Panc1 (cell line): ENCODE results near the gene TBC1D22A. TPM values are rescaled to one million over a fixed set of nuclear protein-coding genes. Genes with fewer than 3 reads are reported as not detected.

Source experiments
- ATAC-seq: fragments of 200-7000 bp; cut with Tn5 transposase; 2 replicates; pipeline ENCODE4 v1.9.1; 2020; ENCODE audit warnings: mild to moderate bottlenecking, moderate library complexity
- BruUV-seq: library from RNA; stranded (reverse); fragments of 400-500 nt; replicated peaks from 2 replicates; lab custom pipeline; 2021; lab: Mats Ljungman, UMichigan
- CTCF ChIA-PET: fragments of 300-600 bp; sonication (Branson Sonifier 250); formaldehyde crosslinking; loops from one replicate; lab custom pipeline; 2022; ENCODE audit warnings: antibody characterized with exemption; lab: Charles Lee
- POLR2A ChIA-PET: fragments of 300-600 bp; sonication (Branson Sonifier 250); formaldehyde crosslinking; loops from one replicate; lab custom pipeline; 2022; ENCODE audit warnings: antibody characterized with exemption; lab: Charles Lee
- DNase-seq: peaks from one replicate; pipeline ENCODE4 v3.0.0-alpha.2; 2010; ENCODE audit warnings: low read depth, low spot score
- H3K27ac ChIP-seq: 2 replicates; pipeline ENCODE4 v1.5.1; 2011; ENCODE audit warnings: mild to moderate bottlenecking, low read length, inconsistent platforms
- H3K27me3 ChIP-seq: fragments of 200-500 bp; sonication (Bioruptor generic); 2 replicates; pipeline ENCODE4 v1.6.0; 2014; ENCODE audit warnings: low read length, inconsistent platforms; ENCODE audit not compliant: control insufficient read depth, insufficient read depth
- H3K36me3 ChIP-seq: fragments of 200-500 bp; sonication (Bioruptor generic); 2 replicates; pipeline ENCODE4 v1.5.1; 2014; ENCODE audit warnings: inconsistent platforms, mild to moderate bottlenecking, low read length, moderate library complexity; ENCODE audit not compliant: control insufficient read depth, insufficient read depth
- H3K4me1 ChIP-seq: 2 replicates; pipeline ENCODE4 v1.5.1; 2011; ENCODE audit warnings: inconsistent platforms, mild to moderate bottlenecking, low read length, moderate library complexity; ENCODE audit not compliant: control insufficient read depth, insufficient read depth
- H3K4me3 ChIP-seq, 2 experiments: 2 replicates each; pipeline ENCODE4 v1.5.1; 2011 to 2012; ENCODE audit warnings: low read depth in 2 of 2, low read length in 2 of 2, mild to moderate bottlenecking in 2 of 2, inconsistent platforms in 1 of 2, moderate library complexity in 1 of 2
- H3K9me3 ChIP-seq: fragments of 200-500 bp; sonication (Bioruptor generic); 2 replicates; pipeline ENCODE4 v1.5.1; 2014; ENCODE audit warnings: low read depth, mild to moderate bottlenecking, inconsistent platforms, low read length, moderate library complexity; ENCODE audit not compliant: control insufficient read depth, insufficient read depth
- POLR2AphosphoS5 ChIP-seq: IDR thresholded peaks from 2 replicates; pipeline ENCODE4 v1.6.1; 2012; ENCODE audit warnings: mild to moderate bottlenecking, low read depth, low read length, moderate library complexity
- SIN3A ChIP-seq: IDR thresholded peaks from 2 replicates; pipeline ENCODE4 v1.6.1; 2012; ENCODE audit warnings: low read depth, mild to moderate bottlenecking, low read length, moderate library complexity, borderline replicate concordance; ENCODE audit not compliant: insufficient read depth
- TCF7L2 ChIP-seq: IDR thresholded peaks from 2 replicates; pipeline ENCODE4 v1.6.1; 2011; ENCODE audit warnings: mild to moderate bottlenecking, low read depth, low read length, inconsistent platforms
- in situ Hi-C: cut with HindIII; loops from 2 replicates; pipeline ENCODE4 v1.10.0; 2016; ENCODE audit warnings: low sequenced_read_pairs, low pct_unique_long_range_greater_than_20kb
- intact Hi-C: fragments of 100-400 bp; cut with micrococcal nuclease; formaldehyde crosslinking; loops from one replicate; pipeline ENCODE4 v1.10.0; 2022; ENCODE audit not compliant: unreplicated experiment
- total RNA-seq: library from RNA; stranded (reverse); gene quantifications from one replicate; pipeline ENCODE4 v1.2.1, GENCODE V29; 2021; ENCODE audit not compliant: unreplicated experiment
- TF ChIP-seq, protein P1 (sequence below), 2 experiments: IDR thresholded peaks; 2 replicates each; pipeline ENCODE4 v1.6.1; 2011 to 2012; ENCODE audit warnings: low read depth in 2 of 2, control low read depth in 1 of 2, low read length in 1 of 2, mild to moderate bottlenecking in 1 of 2, moderate library complexity in 1 of 2; ENCODE audit not compliant: insufficient read depth in 1 of 2
- TF ChIP-seq, protein P2 (sequence below): fragments of 450-650 bp; IDR thresholded peaks from 2 replicates; pipeline ENCODE4 v1.5.1; 2017; ENCODE audit warnings: mild to moderate bottlenecking

TBC1D22A gene
- total RNA-seq, 1 experiment from 2014 or later, result 28.7 TPM

DNA sequence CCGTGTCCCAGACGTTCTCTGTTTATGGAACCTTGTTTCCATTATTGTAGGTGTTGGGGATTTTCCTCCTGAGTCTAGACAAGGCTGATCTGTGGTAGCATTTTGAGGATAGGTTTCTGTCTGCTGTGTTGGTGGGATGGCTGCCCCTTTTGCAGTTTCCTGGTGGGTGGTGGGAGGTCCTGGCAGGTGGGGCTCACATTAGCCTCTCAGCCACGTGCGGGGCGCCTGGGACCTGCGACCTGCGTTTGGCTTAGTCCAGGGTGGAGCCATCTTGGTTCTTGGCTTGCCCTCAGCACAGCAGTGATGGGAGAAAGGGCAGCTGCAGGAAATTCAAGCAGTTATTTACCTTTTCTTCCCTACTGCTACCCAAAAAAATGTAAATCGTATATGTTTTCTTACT is 143.4 kb downstream of the TBC1D22A start:
- no peak overlapping the region for H3K27ac ChIP-seq
- no peaks in the 10 kb centered on the region for H3K4me1 ChIP-seq
- ChIA-PET CTCF (no interaction called here), POLR2A (no interaction called here)
- in situ Hi-C loops (no loop called here), intact Hi-C loops (no loop called here)
- no peak for ATAC-seq
- DNase-seq, result no peak
- no peaks in the 10 kb centered on the region for H3K36me3 ChIP-seq
- H3K4me3 ChIP-seq, result no peak overlapping the region
- no TSS peak for BruUV-seq
- H3K9me3 ChIP-seq, result no peaks in the 10 kb centered on the region
- no peaks in the 10 kb centered on the region for H3K27me3 ChIP-seq
- TF ChIP-seq SIN3A (no peak), TCF7L2 (no peak)
- TF ChIP-seq, protein P1, sequence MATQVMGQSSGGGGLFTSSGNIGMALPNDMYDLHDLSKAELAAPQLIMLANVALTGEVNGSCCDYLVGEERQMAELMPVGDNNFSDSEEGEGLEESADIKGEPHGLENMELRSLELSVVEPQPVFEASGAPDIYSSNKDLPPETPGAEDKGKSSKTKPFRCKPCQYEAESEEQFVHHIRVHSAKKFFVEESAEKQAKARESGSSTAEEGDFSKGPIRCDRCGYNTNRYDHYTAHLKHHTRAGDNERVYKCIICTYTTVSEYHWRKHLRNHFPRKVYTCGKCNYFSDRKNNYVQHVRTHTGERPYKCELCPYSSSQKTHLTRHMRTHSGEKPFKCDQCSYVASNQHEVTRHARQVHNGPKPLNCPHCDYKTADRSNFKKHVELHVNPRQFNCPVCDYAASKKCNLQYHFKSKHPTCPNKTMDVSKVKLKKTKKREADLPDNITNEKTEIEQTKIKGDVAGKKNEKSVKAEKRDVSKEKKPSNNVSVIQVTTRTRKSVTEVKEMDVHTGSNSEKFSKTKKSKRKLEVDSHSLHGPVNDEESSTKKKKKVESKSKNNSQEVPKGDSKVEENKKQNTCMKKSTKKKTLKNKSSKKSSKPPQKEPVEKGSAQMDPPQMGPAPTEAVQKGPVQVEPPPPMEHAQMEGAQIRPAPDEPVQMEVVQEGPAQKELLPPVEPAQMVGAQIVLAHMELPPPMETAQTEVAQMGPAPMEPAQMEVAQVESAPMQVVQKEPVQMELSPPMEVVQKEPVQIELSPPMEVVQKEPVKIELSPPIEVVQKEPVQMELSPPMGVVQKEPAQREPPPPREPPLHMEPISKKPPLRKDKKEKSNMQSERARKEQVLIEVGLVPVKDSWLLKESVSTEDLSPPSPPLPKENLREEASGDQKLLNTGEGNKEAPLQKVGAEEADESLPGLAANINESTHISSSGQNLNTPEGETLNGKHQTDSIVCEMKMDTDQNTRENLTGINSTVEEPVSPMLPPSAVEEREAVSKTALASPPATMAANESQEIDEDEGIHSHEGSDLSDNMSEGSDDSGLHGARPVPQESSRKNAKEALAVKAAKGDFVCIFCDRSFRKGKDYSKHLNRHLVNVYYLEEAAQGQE (IDR thresholded peaks at IDR 0.05; ENCODE audit: insufficient read depth in 1 of 2, low read depth in 2 of 2, low read length in 1 of 2), result no peak
- TF ChIP-seq, protein P2, sequence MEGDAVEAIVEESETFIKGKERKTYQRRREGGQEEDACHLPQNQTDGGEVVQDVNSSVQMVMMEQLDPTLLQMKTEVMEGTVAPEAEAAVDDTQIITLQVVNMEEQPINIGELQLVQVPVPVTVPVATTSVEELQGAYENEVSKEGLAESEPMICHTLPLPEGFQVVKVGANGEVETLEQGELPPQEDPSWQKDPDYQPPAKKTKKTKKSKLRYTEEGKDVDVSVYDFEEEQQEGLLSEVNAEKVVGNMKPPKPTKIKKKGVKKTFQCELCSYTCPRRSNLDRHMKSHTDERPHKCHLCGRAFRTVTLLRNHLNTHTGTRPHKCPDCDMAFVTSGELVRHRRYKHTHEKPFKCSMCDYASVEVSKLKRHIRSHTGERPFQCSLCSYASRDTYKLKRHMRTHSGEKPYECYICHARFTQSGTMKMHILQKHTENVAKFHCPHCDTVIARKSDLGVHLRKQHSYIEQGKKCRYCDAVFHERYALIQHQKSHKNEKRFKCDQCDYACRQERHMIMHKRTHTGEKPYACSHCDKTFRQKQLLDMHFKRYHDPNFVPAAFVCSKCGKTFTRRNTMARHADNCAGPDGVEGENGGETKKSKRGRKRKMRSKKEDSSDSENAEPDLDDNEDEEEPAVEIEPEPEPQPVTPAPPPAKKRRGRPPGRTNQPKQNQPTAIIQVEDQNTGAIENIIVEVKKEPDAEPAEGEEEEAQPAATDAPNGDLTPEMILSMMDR, result no peak

DNA sequence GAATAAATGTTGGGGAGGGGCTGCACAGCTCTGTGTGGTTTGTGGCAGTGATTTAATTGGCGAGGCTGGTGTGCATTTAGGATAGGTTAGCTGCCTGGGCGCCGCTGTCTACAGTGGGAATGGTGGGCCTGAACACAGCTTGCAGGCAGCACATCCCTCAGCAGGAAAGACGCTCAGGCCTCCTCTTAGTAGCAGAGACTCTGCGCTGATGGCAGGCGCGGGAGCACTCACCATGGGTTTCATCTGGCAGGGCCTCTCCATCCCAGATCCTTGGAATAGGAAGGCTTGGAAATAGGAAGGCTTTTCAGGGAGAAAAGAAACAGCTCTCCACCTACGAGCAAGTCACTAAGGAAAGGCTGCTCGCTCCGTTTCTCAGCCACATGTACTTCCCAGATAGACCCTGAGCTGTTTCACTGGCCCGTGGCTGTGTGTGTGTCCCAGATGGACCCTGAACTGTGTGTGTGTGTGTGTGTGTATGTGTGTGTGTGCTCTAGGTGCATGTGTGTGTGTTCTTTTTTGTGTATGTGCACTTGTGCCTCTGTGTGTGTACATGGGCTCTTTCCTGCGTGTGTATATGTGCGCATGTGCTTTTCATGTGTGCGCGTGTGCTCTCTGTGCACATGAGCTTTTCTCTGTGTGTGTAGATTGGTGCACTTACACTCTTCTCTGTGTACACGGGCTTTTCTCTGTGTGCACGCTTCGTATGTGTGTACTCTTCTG is 144.0 kb downstream of the TBC1D22A start:
- Histone ChIP-seq H3K36me3 (no peaks in the 10 kb centered on the region), H3K4me3 (no peak overlapping the region), H3K4me1 (no peaks in the 10 kb centered on the region), H3K27ac (no peak overlapping the region), H3K9me3 (no peaks in the 10 kb centered on the region), H3K27me3 (no peaks in the 10 kb centered on the region)
- in situ Hi-C loops, result no loop called here
- DNase-seq (no peak), ATAC-seq (no peak)
- ChIA-PET CTCF (no interaction called here), POLR2A (no interaction called here)
- TF ChIP-seq TCF7L2, result no peak
- no peak for TF ChIP-seq POLR2AphosphoS5
- TF ChIP-seq, protein P2, result no peak
- intact Hi-C loops, result no loop called here
- no TSS peak for BruUV-seq
